Osteoblast (primary cell): ENCODE data around the gene COL25A1. TPM values are rescaled to one million over a fixed set of nuclear protein-coding genes. Genes with fewer than 3 reads are reported as not detected.
A peak's percentile ranks its signal among the peaks of the same experiment; 100 is the strongest.

Experiments
- DNase-seq: peaks from one replicate; pipeline ENCODE4 v3.0.0; 2011; ENCODE audit warnings: low spot score, mixed read lengths; ENCODE audit not compliant: insufficient read length; ENCODE audit errors: missing footprints
- H2AFZ ChIP-seq: 2 replicates; pipeline ENCODE4 v1.6.0; 2011; ENCODE audit warnings: mild to moderate bottlenecking, low read length
- H3K27ac ChIP-seq: 2 replicates; pipeline ENCODE4 v1.5.1; 2011; ENCODE audit warnings: mild to moderate bottlenecking, low read depth, low read length, moderate library complexity
- H3K27me3 ChIP-seq: 2 replicates; pipeline ENCODE4 v1.6.0; 2012; ENCODE audit warnings: mild to moderate bottlenecking, control low read depth, inconsistent platforms, low read length, moderate library complexity; ENCODE audit not compliant: insufficient read depth
- H3K36me3 ChIP-seq: 2 replicates; pipeline ENCODE4 v1.5.1; 2011; ENCODE audit warnings: mild to moderate bottlenecking, low read length, control low read depth, moderate library complexity; ENCODE audit not compliant: insufficient read depth
- H3K4me1 ChIP-seq: 2 replicates; pipeline ENCODE4 v1.5.1; 2011; ENCODE audit warnings: mild to moderate bottlenecking, low read length, control low read depth, moderate library complexity; ENCODE audit not compliant: insufficient read depth
- H3K4me2 ChIP-seq: 2 replicates; pipeline ENCODE4 v1.6.0; 2011; ENCODE audit warnings: mild to moderate bottlenecking, low read length; ENCODE audit not compliant: insufficient read depth
- H3K4me3 ChIP-seq: fragments of 200-600 bp; sonication (generic); 3 replicates; pipeline ENCODE4 v1.5.1; 2012; ENCODE audit warnings: mild to moderate bottlenecking, low read length, inconsistent platforms; ENCODE audit not compliant: insufficient read depth
- H3K79me2 ChIP-seq: 2 replicates; pipeline ENCODE4 v1.6.0; 2012; ENCODE audit warnings: mild to moderate bottlenecking, low read length, control low read depth, inconsistent platforms; ENCODE audit not compliant: insufficient read depth
- H3K9me3 ChIP-seq: 2 replicates; pipeline ENCODE4 v1.5.1; 2011; ENCODE audit warnings: low read depth, low read length, control low read depth
- H4K20me1 ChIP-seq: 2 replicates; pipeline ENCODE4 v1.6.0; 2012; ENCODE audit warnings: mild to moderate bottlenecking, low read length, control low read depth; ENCODE audit not compliant: insufficient read depth
- total RNA-seq: library from RNA; depleted of rRNA; stranded (reverse); fragments of >200 nt; gene quantifications from 2 replicates; pipeline ENCODE4 v1.2.3, GENCODE V29; 2012
- TF ChIP-seq, protein P1 (sequence below): IDR thresholded peaks from 2 replicates; pipeline ENCODE4 v1.5.1; 2011; ENCODE audit warnings: mild to moderate bottlenecking, low read depth, low read length, moderate library complexity; ENCODE audit errors: extremely low read depth

COL25A1 gene
- total RNA-seq, 1 donor = 1.4 TPM

DNA sequence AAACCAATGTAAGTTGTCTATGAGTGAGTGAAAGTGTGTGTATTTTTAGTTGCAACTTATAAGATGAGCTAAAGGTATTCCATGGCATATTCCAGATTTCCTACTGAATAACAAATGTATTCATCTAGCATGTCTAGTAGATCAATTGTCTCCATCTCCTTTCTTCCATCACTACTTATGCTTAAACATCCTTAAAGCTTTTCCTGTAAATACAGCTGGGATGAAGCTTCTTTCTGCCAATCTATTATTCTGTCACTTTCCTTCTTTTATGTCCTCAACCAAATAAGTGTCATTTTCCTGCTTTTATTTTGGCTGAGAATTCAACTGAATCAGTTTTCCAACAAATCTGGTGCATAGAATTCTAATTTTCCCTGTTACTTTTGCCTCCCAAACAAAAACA lies 136.3 kb downstream of the COL25A1 start:
- TF ChIP-seq, protein P1, sequence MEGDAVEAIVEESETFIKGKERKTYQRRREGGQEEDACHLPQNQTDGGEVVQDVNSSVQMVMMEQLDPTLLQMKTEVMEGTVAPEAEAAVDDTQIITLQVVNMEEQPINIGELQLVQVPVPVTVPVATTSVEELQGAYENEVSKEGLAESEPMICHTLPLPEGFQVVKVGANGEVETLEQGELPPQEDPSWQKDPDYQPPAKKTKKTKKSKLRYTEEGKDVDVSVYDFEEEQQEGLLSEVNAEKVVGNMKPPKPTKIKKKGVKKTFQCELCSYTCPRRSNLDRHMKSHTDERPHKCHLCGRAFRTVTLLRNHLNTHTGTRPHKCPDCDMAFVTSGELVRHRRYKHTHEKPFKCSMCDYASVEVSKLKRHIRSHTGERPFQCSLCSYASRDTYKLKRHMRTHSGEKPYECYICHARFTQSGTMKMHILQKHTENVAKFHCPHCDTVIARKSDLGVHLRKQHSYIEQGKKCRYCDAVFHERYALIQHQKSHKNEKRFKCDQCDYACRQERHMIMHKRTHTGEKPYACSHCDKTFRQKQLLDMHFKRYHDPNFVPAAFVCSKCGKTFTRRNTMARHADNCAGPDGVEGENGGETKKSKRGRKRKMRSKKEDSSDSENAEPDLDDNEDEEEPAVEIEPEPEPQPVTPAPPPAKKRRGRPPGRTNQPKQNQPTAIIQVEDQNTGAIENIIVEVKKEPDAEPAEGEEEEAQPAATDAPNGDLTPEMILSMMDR = no peak
- Histone ChIP-seq H3K4me3 (no peak overlapping the region), H3K79me2 (no peaks in the 10 kb centered on the region)

DNA sequence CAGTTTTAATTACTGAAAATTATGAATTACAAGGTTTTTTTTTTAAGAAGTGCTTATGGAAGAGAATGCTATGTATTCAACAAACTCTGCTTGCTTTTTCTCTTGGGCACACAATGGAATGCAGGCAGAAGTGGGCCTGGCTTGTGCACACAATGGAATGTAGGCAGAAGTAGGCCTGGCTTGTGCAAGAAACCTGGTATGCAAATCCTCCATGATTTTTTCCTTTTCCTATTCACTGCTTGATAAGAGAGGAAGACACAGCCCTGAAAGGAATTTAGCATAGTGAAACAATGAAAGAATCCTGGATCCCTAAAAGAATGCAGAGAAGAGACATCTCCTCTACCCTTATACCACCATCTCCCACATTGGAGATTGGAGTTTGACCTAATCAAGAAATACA lies 138.4 kb downstream of the COL25A1 start:
- Histone ChIP-seq H3K36me3 (no peaks in the 10 kb centered on the region), H3K27me3 (no peaks in the 10 kb centered on the region), H3K79me2 (no peaks in the 10 kb centered on the region), H3K4me3 (no peak overlapping the region), H3K9me3 (no peaks in the 10 kb centered on the region), H2AFZ (no peak overlapping the region), H3K4me1 (no peaks in the 10 kb centered on the region), H3K27ac (no peak overlapping the region), H3K4me2 (no peak overlapping the region), H4K20me1 (no peaks in the 10 kb centered on the region)
- TF ChIP-seq, protein P1 = no peak
- DNase-seq = peak; percentile 3

More for the DNA sequence above, 136.3 kb downstream of the COL25A1 start:
- no peaks in the 10 kb centered on the region for H3K9me3 ChIP-seq
- no peak for DNase-seq
- no peak overlapping the region for H3K4me2 ChIP-seq
- H3K36me3 ChIP-seq = no peaks in the 10 kb centered on the region
- H2AFZ ChIP-seq = no peak overlapping the region
- no peaks in the 10 kb centered on the region for H3K27me3 ChIP-seq
- H4K20me1 ChIP-seq = no peaks in the 10 kb centered on the region
- H3K4me1 ChIP-seq = no peaks in the 10 kb centered on the region
- no peak overlapping the region for H3K27ac ChIP-seq

DNA sequence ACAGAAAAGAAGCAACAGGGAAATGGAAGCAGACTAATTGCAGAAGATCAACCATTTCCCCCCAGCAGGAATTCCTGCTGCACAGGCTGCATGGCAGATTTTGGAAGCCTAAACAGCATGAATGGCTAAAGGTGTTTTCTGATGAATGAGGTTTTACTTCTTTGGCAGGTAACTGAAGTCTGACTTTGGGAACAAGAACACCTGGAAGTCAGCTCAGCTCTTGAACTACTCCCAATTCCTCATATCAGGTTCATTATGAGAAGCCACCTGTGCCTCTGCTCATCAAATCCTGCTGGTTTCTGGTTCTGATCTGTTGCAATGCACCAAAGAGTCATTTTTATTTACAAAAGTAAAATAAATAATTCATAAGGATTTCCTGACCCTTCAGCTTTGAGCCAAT lies 139.0 kb downstream of the COL25A1 start:
- Histone ChIP-seq H3K4me1 (no peaks in the 10 kb centered on the region), H3K9me3 (no peaks in the 10 kb centered on the region), H2AFZ (no peak overlapping the region), H3K79me2 (no peaks in the 10 kb centered on the region), H3K4me2 (no peak overlapping the region), H4K20me1 (no peaks in the 10 kb centered on the region), H3K27me3 (no peaks in the 10 kb centered on the region), H3K36me3 (no peaks in the 10 kb centered on the region), H3K27ac (no peak overlapping the region), H3K4me3 (no peak overlapping the region)
- TF ChIP-seq, protein P1 = no peak
- no peak for DNase-seq

DNA sequence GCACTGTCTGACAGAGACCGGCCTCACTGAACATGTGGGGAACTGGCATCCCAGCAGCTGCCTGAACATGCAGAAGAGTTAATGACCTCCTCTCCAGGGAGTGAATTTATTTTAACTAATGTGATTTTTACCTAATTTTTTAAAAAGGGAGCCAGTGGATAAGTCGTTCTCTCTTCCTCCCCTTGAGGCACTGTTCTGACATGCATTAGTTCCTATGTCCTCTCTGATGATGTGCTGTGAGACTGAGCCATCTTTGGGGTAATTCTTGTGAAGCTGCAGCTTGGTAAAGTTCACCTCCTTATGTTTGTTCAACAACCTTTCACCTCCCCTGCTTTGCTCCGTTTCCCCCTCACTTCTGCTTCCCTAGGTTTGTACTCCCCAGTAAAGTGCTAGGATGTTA lies 139.7 kb downstream of the COL25A1 start:
- Histone ChIP-seq H3K27me3 (no peaks in the 10 kb centered on the region), H4K20me1 (no peaks in the 10 kb centered on the region), H3K4me3 (no peak overlapping the region), H3K36me3 (no peaks in the 10 kb centered on the region), H3K4me1 (no peaks in the 10 kb centered on the region), H3K9me3 (no peaks in the 10 kb centered on the region), H3K79me2 (no peaks in the 10 kb centered on the region), H3K27ac (no peak overlapping the region), H3K4me2 (no peak overlapping the region), H2AFZ (no peak overlapping the region)
- TF ChIP-seq, protein P1 = no peak
- DNase-seq = no peak
